Amniotic stem cell (primary cell): Measurements from ENCODE around the gene SBNO1.
"Not testable (repeated sequence)": the region's sequence is repeated elsewhere in the genome, so short reads cannot be mapped to it uniquely, and the experiment has no call there.

Source experiments
- DNase-seq: peaks from one replicate; lab custom pipeline; 2025; lab: John Stamatoyannopoulos, UW

The SBNO1 gene

GRCh38 chr12:123270214-123271000 lies 94.2 kb downstream of the SBNO1 start:
- no peak for DNase-seq

GRCh38 chr12:123269896-123270213 lies 94.8 kb downstream of the SBNO1 start:
- no peak for DNase-seq

- peak; percentile 47 for DNase-seq
Measured at GRCh38 chr12:123269395-123269892, 95.2 kb downstream of the SBNO1 start.

GRCh38 chr12:123268850-123269249 lies 95.8 kb downstream of the SBNO1 start:
- no peak for DNase-seq

- DNase-seq, result no peak
Measured at GRCh38 chr12:123267991-123268843, 96.4 kb downstream of the SBNO1 start.

- DNase-seq, result no peak
Measured at GRCh38 chr12:123267335-123267920, 97.2 kb downstream of the SBNO1 start.

- DNase-seq, result no peak
Measured at GRCh38 chr12:123266679-123267277, 97.9 kb downstream of the SBNO1 start.

GRCh38 chr12:123265851-123266678 lies 98.6 kb downstream of the SBNO1 start:
- DNase-seq, result no peak

- DNase-seq, result no peak
Measured at GRCh38 chr12:123264642-123265041, 100.0 kb downstream of the SBNO1 start.

- DNase-seq, result no peak
Measured at GRCh38 chr12:123263196-123263817, 101.3 kb downstream of the SBNO1 start.

- DNase-seq, result no peak
Measured at GRCh38 chr12:123261196-123261595, 103.5 kb downstream of the SBNO1 start.

GRCh38 chr12:123260081-123260480 lies 104.6 kb downstream of the SBNO1 start:
- DNase-seq, result no peak

- no peak for DNase-seq
Measured at GRCh38 chr12:123258593-123258992, 106.1 kb downstream of the SBNO1 start.

GRCh38 chr12:123254853-123255446 lies 109.7 kb downstream of the SBNO1 start:
- no peak for DNase-seq

- no peak for DNase-seq
Measured at GRCh38 chr12:123253641-123254459, 110.8 kb downstream of the SBNO1 start.

GRCh38 chr12:123252365-123252764 lies 112.3 kb downstream of the SBNO1 start:
- not testable (repeated sequence) for DNase-seq

- DNase-seq, result no peak
Measured at GRCh38 chr12:123251403-123252076, 113.1 kb downstream of the SBNO1 start.

GRCh38 chr12:123250471-123251383 lies 113.9 kb downstream of the SBNO1 start:
- no peak for DNase-seq
